ENCODE results near the gene NOL9. TPM values are rescaled to one million over a fixed set of nuclear protein-coding genes. Genes with fewer than 3 reads are reported as not detected.

NOL9 gene
- total and polyA plus RNA-seq, 9 of the 15 experiments (the other 6 are each of a cell fraction or from before 2014, with no cell fraction given), result 5.6 to 76.5 (median 47.3) TPM

DNA sequence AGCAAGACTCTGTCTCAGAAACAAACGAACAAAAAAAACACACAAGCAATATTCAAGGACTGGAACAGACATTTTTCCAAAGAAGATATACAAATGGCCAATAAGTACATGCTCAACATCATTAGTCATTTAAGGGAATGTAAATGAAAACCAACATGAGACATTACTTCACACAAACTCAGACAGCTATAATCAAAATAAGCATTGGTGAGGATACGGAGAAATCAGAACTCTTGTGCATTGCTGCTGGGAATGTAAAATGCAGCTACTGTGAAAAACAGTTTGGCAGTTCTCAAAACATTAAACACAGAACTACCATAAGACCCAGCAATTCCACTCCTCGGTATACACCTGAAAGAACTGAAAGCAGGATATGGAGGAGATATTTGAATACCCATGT lies 15.4 kb downstream of the NOL9 start:
- TF ChIP-seq FOXM1 (IDR thresholded peaks at IDR 0.05; ENCODE audit: low read depth) (no peak), FOXM1 (CRISPR knock-in tag; IDR thresholded peaks at IDR 0.05; ENCODE audit: low read depth) (no peak), ZKSCAN1 (IDR thresholded peaks at IDR 0.05; ENCODE audit: low read depth, low read length) (no peak), SUPT5H (IDR thresholded peaks at IDR 0.05) (no peak)
- TF ChIP-seq, protein P1, sequence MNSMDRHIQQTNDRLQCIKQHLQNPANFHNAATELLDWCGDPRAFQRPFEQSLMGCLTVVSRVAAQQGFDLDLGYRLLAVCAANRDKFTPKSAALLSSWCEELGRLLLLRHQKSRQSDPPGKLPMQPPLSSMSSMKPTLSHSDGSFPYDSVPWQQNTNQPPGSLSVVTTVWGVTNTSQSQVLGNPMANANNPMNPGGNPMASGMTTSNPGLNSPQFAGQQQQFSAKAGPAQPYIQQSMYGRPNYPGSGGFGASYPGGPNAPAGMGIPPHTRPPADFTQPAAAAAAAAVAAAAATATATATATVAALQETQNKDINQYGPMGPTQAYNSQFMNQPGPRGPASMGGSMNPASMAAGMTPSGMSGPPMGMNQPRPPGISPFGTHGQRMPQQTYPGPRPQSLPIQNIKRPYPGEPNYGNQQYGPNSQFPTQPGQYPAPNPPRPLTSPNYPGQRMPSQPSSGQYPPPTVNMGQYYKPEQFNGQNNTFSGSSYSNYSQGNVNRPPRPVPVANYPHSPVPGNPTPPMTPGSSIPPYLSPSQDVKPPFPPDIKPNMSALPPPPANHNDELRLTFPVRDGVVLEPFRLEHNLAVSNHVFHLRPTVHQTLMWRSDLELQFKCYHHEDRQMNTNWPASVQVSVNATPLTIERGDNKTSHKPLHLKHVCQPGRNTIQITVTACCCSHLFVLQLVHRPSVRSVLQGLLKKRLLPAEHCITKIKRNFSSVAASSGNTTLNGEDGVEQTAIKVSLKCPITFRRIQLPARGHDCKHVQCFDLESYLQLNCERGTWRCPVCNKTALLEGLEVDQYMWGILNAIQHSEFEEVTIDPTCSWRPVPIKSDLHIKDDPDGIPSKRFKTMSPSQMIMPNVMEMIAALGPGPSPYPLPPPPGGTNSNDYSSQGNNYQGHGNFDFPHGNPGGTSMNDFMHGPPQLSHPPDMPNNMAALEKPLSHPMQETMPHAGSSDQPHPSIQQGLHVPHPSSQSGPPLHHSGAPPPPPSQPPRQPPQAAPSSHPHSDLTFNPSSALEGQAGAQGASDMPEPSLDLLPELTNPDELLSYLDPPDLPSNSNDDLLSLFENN (IDR thresholded peaks at IDR 0.05; ENCODE audit: low read depth in 2 of 2, low read length in 2 of 2), result no peak
- H3K27me3 ChIP-seq (ENCODE audit: control insufficient read depth in 2 of 2, insufficient read depth in 2 of 2, low read length in 2 of 2), result no peaks in the 10 kb centered on the region
- no peaks in the 10 kb centered on the region for H3K4me1 ChIP-seq (replicated peaks in 1 of 2; ENCODE audit: control insufficient read depth in 2 of 2, insufficient read depth in 2 of 2, low read length in 2 of 2)
- no peak overlapping the region for H3K27ac ChIP-seq (ENCODE audit: extremely low read depth, low read depth, low read length)
- H3K4me2 ChIP-seq (ENCODE audit: insufficient read depth, low read length), result no peak overlapping the region
- no peaks in the 10 kb centered on the region for H4K20me1 ChIP-seq (replicated peaks; ENCODE audit: control insufficient read depth, insufficient read depth, low read length)
- H3K9ac ChIP-seq (ENCODE audit: insufficient read depth in 1 of 2, low read depth in 2 of 2, low read length in 2 of 2), result no peak overlapping the region
- no peak overlapping the region for H3K4me3 ChIP-seq
- FAIRE-seq, result no peak
- in situ Hi-C loops (cut with MboI) (no loop called here), intact Hi-C loops (cut with micrococcal nuclease) (no loop called here)
- no peaks in the 10 kb centered on the region for H3K9me1 ChIP-seq (ENCODE audit: control insufficient read depth, insufficient read depth, low read length)
- 53% methylated on average over 3 of the region's 3 CpGs for WGBS (ENCODE audit: insufficient coverage, low coverage, missing lambda C conversion rate)
- CTCF ChIA-PET (ENCODE audit: low intra/inter-chr PET ratio), result no interaction called here
- no peak for ATAC-seq
- no peak overlapping the region for H2AFZ ChIP-seq (ENCODE audit: low read depth, low read length)
- no TSS peak for BruUV-seq (replicated peaks)
- H3K79me2 ChIP-seq (ENCODE audit: control insufficient read depth, insufficient read depth, low read length), result peaks cover 14% of the 10 kb centered on the region; the same call in 2 of the 3 replicates
- DNase-seq (ENCODE audit: extremely low read depth in 1 of 4, low spot score in 3 of 4), result no peak
- POLR2A ChIA-PET, result interaction anchor here (0.6 to 5.5 kb wide), 5 partner anchors 10 to 113 kb away, joined by 3 to 48 read pairs (median 8); no protein-coding TSS in a partner anchor
- no peaks in the 10 kb centered on the region for H3K9me3 ChIP-seq (replicated peaks; ENCODE audit: control insufficient read depth, insufficient read depth, low read depth, low read length)
- peaks cover 87% of the 10 kb centered on the region for H3K36me3 ChIP-seq (ENCODE audit: control insufficient read depth, insufficient read depth, low read length)
